ENCODE results near the gene LCT.
"Not testable (repeated sequence)": the region's sequence is repeated elsewhere in the genome, so short reads cannot be mapped to it uniquely, and the experiment has no call there.

LCT gene

DNA sequence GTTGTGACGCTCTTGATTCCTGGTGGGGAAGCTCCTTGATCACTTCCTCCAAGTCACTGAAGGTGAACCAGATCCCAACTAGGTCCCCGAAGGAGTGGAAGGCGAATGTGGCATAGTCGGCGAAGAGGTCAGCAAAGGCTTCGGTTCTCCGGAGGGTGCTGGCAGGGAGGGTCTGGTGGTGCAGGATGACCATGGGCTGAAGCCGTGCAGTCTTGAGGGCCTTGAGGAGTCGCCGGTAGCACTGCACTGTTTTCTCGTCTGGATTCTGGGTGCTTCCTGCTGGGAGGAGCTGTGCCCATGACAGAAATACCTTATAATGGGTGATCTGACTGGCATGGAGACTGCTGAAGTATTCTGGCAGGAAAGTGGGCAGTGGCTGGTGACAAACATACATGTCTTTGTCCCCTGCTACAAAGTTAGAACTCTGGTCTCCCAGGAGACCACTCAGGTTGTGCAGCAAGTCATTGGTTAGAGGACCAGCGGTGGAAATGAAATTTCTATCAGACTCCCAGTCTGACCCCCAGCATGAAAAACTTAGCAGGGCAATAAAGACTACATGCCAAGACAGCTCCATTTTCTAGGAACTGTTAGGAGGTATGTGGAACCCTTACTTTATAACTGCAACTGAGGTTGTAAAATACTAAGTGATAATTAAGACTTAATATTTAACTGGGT is at the start of gene LCT:
Gene LCT (minus strand): TSS at position 589 of the 675 bp plus-strand sequence. CDS start 15 bp downstream, at position 574.
- no peak for DNase-seq

DNA sequence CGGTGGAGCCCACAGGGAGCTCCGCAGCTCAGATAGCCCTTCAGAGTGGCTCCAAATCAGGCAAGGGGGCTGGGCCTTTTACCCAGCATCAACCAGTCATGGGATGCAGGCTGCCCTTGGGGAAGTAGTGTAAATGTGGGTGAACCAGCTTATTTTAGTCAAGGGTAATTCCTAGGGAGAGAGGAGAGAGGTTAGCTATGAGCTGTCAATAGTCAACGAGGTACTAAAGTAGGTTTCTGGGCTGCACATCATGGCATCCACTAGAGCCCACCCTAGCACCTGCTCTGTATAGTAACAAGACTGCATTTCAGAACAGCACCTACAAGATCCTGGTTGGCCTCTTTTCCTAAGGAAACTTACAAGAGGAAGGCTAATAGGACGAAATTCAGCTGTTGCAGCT is 48.7 kb upstream of the LCT start:
- no peak for DNase-seq

DNA sequence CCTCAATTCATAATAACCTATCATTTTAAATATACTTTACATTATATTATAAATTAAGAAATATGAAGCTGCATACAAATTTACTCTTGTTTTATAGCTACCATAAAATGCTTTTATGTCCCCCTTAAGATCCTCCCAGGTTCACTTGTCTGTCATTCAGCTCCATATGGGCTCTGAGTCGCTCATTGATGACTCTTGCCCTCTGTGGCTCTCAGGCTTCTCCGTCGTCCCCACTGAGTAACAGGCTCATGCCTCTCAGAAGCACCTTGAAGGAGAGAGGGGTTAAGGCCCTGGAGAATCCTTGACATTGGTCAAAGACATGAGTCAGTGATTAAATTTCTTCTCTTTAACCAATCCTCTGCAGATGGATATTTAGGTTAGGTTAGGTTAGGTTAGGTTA is 45.4 kb upstream of the LCT start:
- no peak for DNase-seq

DNA sequence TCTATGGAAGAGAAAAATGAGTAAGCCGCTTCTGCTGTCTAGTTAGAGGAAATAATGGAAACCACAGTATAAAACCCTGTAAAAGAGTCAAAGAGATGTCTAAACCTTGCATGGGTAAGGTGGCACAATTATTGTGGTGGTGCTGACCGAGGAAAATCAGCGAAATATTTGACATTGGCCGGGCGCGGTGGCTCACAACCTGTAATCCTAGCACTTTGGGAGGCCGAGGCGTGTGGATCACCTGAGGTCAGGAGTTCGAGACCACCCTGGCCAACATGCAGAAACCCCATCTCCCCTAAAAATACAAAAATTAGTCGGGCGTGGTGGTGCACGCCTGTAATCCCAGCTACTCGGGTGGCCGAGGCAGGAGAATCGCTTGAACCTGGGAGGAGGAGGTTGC is 39.8 kb upstream of the LCT start:
- DNase-seq, result not testable (repeated sequence)

DNA sequence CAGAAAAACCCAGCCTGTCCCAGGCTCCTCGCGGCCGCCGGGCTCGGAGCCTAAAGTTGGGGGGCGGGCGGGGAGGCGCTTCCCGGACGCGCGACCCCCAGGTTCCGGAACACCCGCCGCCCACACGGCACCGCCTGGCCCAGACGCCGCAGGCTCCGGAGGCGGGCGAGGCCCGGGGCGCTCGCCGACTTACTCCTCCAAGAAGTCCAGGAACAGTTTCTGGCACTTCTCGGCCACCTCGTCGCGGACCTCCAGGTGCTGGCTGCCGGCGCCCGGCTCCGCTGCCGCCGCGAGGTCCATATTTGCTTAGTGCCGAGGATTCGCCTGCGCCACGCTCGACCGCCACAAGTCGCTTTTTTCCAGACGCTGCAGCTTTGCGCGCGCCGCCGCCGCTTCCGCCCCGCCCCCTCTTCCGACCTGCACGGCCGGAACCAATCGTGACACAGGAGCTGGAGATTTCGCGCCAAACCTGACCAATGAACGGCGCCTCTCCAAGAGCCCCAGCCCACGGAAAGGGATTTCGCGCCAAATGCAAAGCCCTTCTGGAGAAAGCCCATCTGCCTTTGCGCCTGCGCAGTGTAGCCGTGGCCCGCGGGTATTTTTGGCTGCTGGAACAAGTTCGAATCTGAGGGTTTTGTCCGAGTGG is 39.2 kb upstream of the LCT start, which contains the start of gene MCM6:
Gene MCM6 (minus strand): TSS at position 378 of the 646 bp plus-strand sequence. CDS start 78 bp downstream, at position 300.
- peak; percentile 100 for DNase-seq

DNA sequence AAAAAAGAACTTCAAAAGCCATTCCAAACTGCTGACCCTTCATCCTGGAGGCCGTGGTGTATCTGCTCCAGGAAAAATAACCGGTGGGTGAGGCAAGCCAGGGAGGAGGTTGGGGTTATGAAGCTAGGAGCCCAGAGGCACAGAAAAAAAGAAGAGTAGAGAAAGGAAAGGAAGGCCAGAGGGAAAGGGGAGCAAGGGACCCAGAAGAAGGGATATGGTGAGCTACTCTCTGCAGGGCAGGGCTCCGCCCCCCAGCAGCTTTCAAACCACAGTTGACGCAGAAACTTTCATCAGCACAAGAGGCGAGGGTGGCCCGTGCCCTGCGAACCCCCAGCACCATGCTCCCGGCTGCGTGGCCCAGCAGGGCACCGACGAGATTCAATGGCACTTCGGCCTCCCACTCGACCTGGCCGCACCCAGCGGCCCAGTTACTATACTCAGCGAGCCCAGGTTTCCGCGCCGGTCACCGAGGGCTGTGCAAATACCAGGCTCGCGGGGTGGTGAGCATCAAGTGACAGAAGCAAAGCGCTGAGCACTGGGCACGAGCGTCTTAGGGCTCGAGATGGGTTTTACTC is 38.6 kb upstream of the LCT start:
- peak; percentile 85 for DNase-seq

DNA sequence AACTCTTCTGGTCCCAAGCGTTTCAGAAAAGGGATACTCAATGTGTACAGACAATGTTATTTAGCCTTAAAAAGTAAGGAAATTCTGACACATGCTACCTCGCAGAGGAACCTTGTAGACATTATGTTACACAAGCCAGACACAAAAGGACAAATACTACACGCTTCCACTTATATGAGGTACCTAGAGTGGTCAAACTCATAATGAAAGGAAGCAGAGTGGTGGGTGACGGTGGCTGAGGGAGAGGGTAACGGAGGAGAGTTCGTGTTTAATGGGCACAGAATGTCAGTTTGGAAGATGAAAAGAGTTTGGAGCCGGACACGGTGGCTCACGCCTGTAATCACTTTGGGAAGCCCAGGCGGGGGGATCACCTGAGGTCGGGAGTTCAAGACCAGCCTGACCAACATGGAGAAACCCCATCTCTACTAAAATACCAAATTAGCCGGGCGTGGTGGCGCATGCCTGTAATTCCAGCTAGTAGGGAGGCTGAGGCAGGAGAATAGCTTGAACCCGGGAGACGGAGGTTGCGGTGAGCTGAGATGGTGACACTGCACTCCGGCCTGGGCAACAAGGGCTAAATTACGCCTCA is 37.9 kb upstream of the LCT start:
- peak; percentile 13 for DNase-seq

DNA sequence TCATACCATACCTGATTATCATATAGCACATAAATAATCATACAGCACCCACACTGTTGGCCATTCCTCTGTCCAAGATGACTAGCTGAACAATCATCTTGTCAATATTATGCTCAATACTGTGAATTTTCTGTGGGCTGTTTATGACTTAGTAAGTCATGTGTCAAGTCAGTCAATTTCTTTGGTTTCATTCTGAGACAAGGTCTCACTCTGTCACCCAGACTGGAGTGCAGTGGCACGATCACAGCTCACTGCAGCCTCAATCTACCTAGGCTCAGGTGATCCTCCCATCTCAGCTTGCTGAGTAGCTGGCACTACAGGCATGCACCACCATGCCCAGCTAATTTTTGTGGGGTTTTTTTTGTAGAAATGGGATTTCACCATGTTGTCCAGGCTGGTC is 33.6 kb upstream of the LCT start:
- DNase-seq, result no peak

DNA sequence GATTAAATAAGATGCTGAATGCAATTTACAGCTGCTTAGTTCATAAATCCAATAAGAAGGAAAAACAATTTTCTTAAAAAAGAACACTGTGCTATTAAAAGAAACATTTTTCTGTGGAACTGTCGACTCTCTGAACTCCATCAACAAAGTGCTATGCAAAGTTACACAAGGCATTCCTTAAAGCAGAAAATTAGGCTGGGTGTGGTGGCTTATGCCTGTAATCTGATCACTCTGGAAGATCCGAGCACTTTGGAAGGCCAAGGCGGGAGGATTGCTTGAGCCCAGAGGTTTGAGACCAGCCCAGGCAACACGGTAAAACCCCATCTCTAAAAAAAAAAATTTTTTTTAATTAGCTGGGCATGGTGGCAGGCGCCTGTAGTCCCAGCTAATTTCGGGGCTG is 26.2 kb upstream of the LCT start:
- no peak for DNase-seq

DNA sequence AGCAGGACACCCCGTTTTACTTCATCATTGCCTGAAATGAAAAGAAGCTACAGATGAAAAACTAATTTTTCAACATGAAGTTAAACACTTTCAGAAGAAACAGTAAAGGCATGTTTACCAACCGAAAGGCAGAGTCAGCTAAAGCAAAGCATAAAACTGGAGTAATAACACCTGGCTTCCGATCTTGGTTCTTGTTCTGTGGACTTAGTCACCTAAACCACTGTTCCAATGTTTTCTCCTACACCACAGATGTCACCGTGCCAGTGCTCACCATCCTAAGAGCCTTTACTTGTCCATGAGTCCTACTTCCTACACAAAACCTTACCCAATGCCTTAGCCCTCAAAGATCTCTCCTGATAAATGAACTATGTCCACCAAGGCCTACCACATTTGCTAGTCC is 25.7 kb upstream of the LCT start:
- no peak for DNase-seq

DNA sequence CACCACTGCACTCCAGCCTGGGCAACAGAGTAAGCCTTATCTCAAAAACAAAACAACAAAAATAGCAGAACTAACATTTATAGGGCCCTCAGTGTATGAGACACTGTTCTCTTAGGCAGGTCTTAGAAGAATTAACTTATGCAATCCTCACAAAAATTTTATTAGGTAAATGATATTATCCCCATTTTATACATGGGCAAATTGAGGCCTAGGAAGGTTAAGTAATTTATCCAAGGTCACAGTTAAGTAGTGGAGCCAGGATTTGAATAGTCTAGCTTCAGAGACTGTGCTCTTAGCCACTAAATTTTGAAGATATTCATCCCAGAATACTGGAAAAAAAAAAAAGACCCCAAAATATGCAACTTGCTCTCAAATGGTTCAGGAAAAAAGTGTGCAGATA is 16.4 kb upstream of the LCT start:
- DNase-seq, result no peak

DNA sequence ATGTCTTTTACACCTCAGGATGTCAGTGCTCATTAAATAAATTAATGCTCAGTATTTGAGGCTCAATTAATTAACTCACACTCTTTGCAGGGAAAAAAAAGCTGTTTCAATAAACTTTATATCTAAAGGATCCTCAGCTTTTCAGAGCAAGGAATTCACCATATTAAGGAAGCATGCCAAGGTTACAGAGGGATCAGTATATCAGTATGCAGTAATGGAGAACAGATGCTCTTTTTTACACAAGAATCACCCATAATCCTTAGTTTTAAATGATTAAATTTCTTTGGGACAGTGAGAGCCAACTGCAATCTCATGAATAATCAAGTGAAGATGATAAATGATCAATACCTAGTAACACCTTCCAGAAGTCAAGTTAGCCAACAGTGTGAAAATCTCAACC is 14.9 kb upstream of the LCT start:
- DNase-seq, result no peak

DNA sequence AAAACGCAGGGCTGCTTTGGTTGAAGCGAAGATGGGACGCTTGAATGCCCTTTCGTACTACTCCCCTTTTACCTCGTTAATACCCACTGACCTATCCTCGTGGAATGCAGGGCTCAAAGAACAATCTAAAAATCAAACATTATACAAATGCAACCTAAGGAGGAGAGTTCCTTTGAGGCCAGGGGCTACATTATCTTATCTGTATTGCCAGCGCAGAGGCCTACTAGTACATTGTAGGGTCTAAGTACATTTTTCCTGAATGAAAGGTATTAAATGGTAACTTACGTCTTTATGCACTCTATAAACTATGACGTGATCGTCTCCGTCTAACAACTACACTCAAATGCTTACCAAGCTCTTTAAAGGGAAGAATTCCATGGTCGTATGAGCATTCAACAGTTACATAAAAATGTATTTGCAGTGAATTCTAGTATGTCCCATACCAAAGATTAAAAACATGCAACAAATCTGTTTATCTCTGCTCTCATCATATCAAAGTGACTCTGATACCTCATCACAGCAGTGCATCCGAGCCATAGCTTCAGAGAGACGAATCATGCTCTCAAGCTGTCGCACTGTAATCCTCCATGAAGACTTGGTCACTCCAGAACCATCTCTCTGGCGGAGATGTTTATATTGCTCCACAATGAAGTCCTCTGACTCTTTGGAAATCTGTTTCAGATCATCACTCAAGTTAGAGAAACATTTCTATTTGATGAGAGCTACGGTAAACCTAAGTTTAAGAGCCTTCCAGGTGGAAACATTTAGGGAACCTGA is 14.1 kb upstream of the LCT start:
- DNase-seq, result no peak

DNA sequence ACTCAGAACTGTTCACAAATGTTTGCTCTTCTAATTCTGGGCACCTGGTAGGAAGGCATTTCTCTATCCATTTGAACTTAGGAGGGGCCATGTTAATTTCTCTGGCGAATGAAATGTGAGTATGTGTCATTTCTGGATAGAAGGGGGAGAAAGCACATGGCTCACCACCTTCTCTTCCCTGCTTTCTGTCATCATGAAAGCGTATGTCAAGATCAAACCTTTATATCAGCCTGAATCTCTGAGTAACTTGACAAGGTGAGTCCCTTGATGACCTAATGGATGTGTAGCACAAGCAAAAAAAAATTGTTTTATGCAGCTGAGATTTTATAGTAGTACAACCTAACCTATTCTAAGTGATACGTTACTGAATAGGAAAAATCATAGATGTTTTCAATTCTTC is 12.1 kb upstream of the LCT start:
- DNase-seq, result no peak

DNA sequence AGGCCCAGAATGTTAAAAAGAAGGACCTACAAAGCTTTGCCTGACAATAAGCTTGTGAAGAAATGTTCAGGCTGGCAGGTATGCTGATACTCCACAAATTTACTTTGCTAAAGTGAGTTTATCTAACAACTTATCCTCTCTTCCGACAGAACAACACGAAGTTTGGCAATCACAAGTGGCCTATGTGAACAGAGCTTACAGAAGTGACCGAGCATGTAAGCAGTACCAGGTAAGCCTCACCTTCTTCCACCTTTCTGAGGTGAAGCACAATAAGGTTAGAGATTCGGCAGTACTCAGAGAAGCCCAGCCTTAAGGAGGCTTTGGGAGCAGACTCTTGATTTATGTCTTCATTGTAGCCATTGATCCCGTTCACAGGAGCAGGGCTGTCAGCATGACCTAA is 9.0 kb upstream of the LCT start:
- no peak for DNase-seq

DNA sequence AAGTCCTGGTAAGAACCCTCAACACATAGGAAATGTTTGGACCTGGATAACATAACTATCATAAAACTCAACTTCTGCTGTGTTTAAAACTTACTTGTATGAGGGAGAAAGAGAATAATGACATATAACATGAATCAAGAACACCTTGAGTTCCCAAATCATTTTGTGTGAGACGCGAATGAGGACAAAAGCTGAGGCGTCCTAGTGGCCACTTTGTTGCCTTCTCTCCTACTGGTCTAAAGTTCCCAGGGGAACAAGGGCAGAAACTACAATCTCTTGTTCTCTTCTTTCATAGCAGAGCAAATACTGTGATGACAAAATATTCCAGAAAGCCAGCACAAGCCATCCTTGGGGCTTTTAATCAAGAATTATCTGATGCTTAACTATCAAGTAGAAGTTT is 8.3 kb upstream of the LCT start:
- no peak for DNase-seq

DNA sequence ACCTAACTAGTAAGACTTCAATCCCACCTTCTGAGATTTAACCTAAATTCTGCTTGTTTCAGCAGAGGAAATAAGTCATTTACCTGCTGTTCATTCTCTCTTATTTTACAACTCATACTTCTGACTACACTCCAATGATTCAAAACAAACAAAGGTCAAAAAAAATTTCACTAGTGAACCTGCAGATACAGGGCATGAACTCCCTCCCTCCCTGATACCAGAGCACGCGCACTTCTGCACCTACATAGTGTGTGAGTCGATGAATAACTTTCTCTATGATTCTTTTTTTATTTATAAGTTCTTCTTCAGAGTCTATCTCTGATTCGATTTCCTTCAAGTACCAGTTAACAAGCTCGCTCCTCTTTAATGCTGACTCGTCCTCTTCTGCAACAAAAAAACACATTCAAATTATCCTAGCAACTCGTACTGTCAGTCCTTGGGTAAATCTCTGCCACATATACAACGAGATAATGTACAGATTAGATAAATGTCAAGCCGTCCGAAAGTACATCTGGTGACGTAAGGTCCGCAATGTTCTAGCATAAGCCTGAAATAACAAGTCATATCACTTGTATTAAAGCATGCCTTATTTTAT is 7.4 kb upstream of the LCT start:
- DNase-seq, result no peak

DNA sequence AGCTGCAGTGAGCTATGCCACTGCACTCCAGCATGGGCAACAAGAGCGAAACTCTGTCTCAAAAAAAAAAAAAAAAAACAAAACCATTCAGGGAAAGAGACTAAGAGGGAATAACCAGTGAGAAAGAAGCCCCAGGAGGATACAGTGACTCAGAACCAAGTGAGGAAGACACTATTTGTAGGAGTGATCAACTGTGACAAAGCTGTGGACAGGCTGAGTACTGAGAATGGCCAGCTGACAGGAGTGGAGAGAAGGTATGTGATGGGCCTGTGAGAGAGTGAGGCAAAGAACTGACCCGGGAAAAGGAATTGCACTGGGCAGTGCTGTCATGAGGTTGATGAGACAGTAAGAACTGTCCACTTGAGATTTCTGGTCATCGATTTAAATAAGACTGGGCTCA is 6.7 kb upstream of the LCT start:
- DNase-seq, result no peak

DNA sequence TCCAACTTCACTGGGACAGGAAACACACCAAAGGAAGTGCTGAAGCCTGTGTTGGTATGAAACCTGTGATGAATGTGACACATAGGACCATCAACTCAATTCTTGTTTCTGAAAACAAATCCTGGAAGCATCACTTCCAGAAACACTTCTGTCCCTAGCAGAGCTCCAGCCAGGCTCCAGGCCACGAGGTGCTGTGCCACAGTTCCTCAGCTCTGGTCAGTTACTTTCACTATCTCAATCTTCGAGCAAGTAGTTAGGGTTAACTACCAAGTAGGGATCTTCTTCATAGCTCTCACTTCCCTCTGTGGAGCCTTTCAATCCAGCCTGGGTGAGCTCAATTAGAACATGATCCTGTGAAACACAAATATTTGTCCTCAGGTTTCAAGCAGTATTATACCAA is 3.6 kb upstream of the LCT start:
- no peak for DNase-seq

DNA sequence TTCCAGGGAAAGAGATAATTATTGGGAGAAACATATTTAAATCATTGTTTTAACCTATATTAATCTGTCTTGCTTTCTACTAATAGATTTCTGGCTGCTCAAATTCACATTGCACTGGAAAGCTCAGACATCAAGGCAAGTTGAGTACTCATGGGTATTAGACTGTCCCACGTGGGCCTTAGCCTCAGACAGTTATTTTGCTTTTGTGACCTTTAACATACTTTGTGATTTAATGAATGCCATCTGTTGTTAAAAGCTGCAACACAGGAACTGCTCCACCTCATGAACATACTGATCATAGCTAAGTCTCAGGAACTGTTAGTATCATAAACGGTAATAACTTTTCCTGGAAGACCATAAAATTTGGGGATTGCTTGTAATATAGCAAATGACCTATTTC is 2.7 kb upstream of the LCT start:
- DNase-seq, result no peak

DNA sequence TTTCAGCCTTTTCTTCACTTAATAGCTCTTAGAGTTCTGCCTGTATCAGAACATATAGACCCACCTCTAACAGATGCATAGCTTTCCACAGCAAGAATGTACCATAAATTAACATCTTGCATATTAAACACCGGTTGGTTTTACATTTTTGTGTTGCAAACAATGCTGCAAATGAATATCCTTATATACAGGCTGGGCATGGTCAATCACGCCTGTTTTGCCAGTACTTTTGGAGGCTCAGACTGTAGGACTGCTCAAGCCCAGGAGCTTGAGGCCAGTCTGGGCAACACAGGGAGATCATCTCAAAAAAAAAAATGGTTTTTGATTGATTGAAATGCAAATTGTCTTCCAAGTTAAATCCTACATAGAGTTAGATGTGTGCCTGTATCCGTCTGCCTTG is 1.5 kb upstream of the LCT start:
- no peak for DNase-seq

DNA sequence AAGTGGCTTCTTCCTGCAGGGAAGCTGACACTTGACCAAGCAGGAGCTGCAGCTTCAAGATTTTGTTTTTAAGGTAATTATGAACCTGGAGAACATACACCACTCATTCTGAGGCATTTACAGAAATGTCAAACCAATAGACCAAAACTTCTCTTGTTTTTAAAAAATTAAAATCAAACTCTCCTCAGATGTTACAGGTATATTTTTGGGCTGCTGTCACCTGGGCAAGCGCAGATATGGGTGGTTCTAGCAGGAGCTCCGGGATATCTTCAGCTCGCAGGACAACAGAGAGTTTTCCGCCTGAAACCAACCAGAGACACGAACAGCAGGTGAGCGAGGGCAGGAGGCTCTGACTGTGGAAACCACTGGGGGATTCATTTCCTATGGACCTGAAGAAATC is 4.1 kb downstream of the LCT start:
- no peak for DNase-seq

All from stimulated activated CD4-positive, alpha-beta T cell treated with anti-CD3 and anti-CD28 coated beads, Interleukin-15, amount 100 ng/mL, for 24 hours (primary cell).